Measurements from ENCODE around the gene TCEAL1.
"Not testable (repeated sequence)": the region's sequence is repeated elsewhere in the genome, so short reads cannot be mapped to it uniquely, and the experiment has no call there.

TCEAL1 gene, protein sequence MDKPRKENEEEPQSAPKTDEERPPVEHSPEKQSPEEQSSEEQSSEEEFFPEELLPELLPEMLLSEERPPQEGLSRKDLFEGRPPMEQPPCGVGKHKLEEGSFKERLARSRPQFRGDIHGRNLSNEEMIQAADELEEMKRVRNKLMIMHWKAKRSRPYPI

GRCh38 chrX:103628386-103629317, at the start of gene TCEAL1:
TSS of gene TCEAL1 (plus strand) at chrX:103628975. CDS start at chrX:103629917, 942 bp downstream.
- peaks cover 3% of the 10 kb centered on the region for H3K27me3 ChIP-seq (replicated peaks; ENCODE audit: control insufficient read depth, insufficient read depth, low read length)

GRCh38 chrX:103584596-103584995, 44.2 kb upstream of the TCEAL1 start:
- no peaks in the 10 kb centered on the region for H3K4me1 ChIP-seq (ENCODE audit: control insufficient read depth, insufficient read depth, low read length)
- H3K36me3 ChIP-seq (ENCODE audit: control insufficient read depth, insufficient read depth, low read length, severe bottlenecking) = peaks cover 5% of the 10 kb centered on the region
- H3K9ac ChIP-seq (ENCODE audit: low read length) = peak overlapping the region; percentile 94
- H3K27me3 ChIP-seq (replicated peaks; ENCODE audit: control insufficient read depth, insufficient read depth, low read length) = no peaks in the 10 kb centered on the region
- H3K9me3 ChIP-seq (ENCODE audit: control insufficient read depth, low read length) = peaks cover 22% of the 10 kb centered on the region
- H3K4me3 ChIP-seq (ENCODE audit: low read length) = peak overlapping the region; percentile 91
- DNase-seq (ENCODE audit: low read depth) = peak; percentile 1

More at GRCh38 chrX:103628386-103629317, at the start of gene TCEAL1:
- no peaks in the 10 kb centered on the region for H3K9me3 ChIP-seq (ENCODE audit: control insufficient read depth, low read length)
- DNase-seq (ENCODE audit: low read depth) = peak; percentile 62
- H3K9ac ChIP-seq (ENCODE audit: low read length) = peak within 1 kb of the TSS; percentile 91
- peak within 1 kb of the TSS; percentile 88 for H3K4me3 ChIP-seq (ENCODE audit: low read length)
- no peaks in the 10 kb centered on the region for H3K36me3 ChIP-seq (ENCODE audit: control insufficient read depth, insufficient read depth, low read length, severe bottlenecking)
- peaks cover 13% of the 10 kb centered on the region for H3K4me1 ChIP-seq (ENCODE audit: control insufficient read depth, insufficient read depth, low read length)

DNA sequence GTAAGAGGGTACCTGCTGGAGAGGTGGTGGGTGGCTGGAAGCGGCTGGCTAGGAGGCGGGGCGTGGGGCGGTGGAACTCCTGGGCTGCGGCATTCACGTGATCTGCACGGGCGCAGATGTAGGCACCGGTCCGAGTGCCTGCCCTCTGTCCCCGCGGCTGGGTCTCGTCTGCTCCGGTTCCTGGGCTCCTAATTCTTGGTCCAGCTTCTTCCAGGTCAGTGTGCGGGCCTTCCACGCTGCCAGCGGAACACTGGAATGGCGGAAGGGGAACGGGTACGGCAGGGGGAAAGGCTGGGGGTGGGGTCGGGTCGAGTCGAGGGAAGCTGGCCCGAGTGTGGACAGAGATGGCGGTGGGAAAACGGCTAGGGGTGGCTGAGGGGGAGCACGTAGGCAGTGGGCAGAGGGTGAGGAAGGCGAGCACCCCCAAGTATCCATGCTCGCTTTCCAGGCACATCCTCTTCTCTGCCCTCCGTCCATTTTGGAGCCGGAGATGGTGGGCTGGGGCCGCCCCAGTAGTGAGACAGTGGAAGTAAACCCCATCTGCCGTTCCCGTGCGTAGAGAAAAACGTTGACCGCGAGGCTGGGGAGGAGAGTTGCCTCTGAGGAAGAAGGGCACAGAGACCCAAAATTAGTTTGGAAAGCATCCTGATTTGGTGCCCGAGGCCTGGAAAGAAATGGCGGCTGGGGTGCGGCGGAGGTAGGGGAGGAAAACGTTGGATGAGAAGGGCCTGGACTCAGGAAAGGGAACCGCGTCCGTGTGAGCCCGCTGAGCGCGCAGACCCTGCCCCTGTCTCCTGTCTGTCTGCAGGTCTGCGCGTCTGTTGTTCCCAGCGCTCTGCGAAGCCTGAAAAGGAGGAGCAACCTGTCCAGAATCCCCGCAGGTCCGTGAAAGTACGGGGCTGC, 43.1 kb upstream of the TCEAL1 start, which contains the start of gene TCEAL4:
Gene TCEAL4, plus strand, starts transcription at position 105 of the 903 bp plus-strand sequence. CDS start 1,161 bp downstream, outside the sequence.
- Histone ChIP-seq H3K4me1 (ENCODE audit: control insufficient read depth, insufficient read depth, low read length) (no peaks in the 10 kb centered on the region), H3K9ac (ENCODE audit: low read length) (peak within 1 kb of the TSS; percentile 94), H3K27me3 (replicated peaks; ENCODE audit: control insufficient read depth, insufficient read depth, low read length) (no peaks in the 10 kb centered on the region), H3K36me3 (ENCODE audit: control insufficient read depth, insufficient read depth, low read length, severe bottlenecking) (peaks cover 5% of the 10 kb centered on the region), H3K9me3 (ENCODE audit: control insufficient read depth, low read length) (peaks cover 22% of the 10 kb centered on the region), H3K4me3 (ENCODE audit: low read length) (peak within 1 kb of the TSS; percentile 91)
- peak; percentile 66 for DNase-seq (ENCODE audit: low read depth)

DNA sequence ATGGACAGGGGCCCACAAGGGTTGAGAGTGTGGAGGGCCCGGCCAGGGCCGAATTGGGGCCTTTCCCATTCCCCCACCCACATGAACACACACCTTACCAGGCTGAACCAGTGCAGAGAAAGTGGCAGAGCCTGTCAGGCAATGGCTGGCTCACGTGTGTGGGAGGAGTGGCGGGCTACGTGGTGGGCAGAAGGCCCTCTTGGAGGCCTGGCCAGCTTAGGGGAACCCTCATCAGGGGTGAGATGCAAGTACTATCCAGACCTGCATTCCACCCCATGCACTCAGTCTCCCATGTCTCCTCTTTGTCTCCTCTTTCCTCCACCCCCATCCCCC, 42.5 kb upstream of the TCEAL1 start:
- peak; percentile 1 for DNase-seq (ENCODE audit: low read depth)
- H3K36me3 ChIP-seq (ENCODE audit: control insufficient read depth, insufficient read depth, low read length, severe bottlenecking) = peaks cover 5% of the 10 kb centered on the region
- H3K4me1 ChIP-seq (ENCODE audit: control insufficient read depth, insufficient read depth, low read length) = no peaks in the 10 kb centered on the region
- peaks cover 22% of the 10 kb centered on the region for H3K9me3 ChIP-seq (ENCODE audit: control insufficient read depth, low read length)
- H3K4me3 ChIP-seq (ENCODE audit: low read length) = peak overlapping the region; percentile 91
- H3K9ac ChIP-seq (ENCODE audit: low read length) = peak overlapping the region; percentile 94
- H3K27me3 ChIP-seq (replicated peaks; ENCODE audit: control insufficient read depth, insufficient read depth, low read length) = no peaks in the 10 kb centered on the region

GRCh38 chrX:103586659-103587058, 42.1 kb upstream of the TCEAL1 start:
- Histone ChIP-seq H3K36me3 (ENCODE audit: control insufficient read depth, insufficient read depth, low read length, severe bottlenecking) (peaks cover 5% of the 10 kb centered on the region), H3K4me1 (ENCODE audit: control insufficient read depth, insufficient read depth, low read length) (no peaks in the 10 kb centered on the region), H3K9ac (ENCODE audit: low read length) (peak overlapping the region; percentile 94), H3K4me3 (ENCODE audit: low read length) (peak overlapping the region; percentile 91), H3K27me3 (replicated peaks; ENCODE audit: control insufficient read depth, insufficient read depth, low read length) (no peaks in the 10 kb centered on the region), H3K9me3 (ENCODE audit: control insufficient read depth, low read length) (peaks cover 21% of the 10 kb centered on the region)
- DNase-seq (ENCODE audit: low read depth) = no peak

- not testable (repeated sequence) for H3K4me1 ChIP-seq (ENCODE audit: control insufficient read depth, insufficient read depth, low read length); H3K9ac ChIP-seq (ENCODE audit: low read length); H3K4me3 ChIP-seq (ENCODE audit: low read length); H3K27me3 ChIP-seq (replicated peaks; ENCODE audit: control insufficient read depth, insufficient read depth, low read length); DNase-seq (ENCODE audit: low read depth)
- H3K9me3 ChIP-seq (ENCODE audit: control insufficient read depth, low read length) = peaks cover 16% of the 10 kb centered on the region
- H3K36me3 ChIP-seq (ENCODE audit: control insufficient read depth, insufficient read depth, low read length, severe bottlenecking) = peaks cover 20% of the 10 kb centered on the region
Measured at GRCh38 chrX:103592295-103592694, 36.5 kb upstream of the TCEAL1 start.

DNA sequence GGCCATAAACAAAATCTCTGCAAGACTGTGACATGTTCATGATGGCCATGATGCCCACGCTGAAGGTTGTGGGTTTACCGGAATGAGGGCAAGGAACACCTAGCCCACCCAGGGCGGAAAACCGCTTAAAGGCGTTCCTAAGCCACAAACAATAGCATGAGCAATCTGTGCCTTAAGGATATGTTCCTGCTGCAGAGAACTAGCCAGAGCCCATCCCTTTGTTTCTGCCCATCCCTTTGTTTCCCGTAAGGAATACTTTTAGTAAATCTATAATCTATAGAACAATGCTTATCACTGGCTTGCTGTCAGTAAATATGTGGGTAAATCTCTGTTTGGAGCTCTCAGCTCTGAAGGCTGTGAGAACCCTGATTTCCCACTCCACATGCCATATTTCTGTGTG, 33.6 kb upstream of the TCEAL1 start:
- DNase-seq (ENCODE audit: low read depth); H3K27me3 ChIP-seq (replicated peaks; ENCODE audit: control insufficient read depth, insufficient read depth, low read length); H3K9ac ChIP-seq (ENCODE audit: low read length); H3K4me3 ChIP-seq (ENCODE audit: low read length); H3K4me1 ChIP-seq (ENCODE audit: control insufficient read depth, insufficient read depth, low read length): not testable (repeated sequence)
- H3K9me3 ChIP-seq (ENCODE audit: control insufficient read depth, low read length) = peaks cover 16% of the 10 kb centered on the region
- H3K36me3 ChIP-seq (ENCODE audit: control insufficient read depth, insufficient read depth, low read length, severe bottlenecking) = peaks cover 15% of the 10 kb centered on the region

DNA sequence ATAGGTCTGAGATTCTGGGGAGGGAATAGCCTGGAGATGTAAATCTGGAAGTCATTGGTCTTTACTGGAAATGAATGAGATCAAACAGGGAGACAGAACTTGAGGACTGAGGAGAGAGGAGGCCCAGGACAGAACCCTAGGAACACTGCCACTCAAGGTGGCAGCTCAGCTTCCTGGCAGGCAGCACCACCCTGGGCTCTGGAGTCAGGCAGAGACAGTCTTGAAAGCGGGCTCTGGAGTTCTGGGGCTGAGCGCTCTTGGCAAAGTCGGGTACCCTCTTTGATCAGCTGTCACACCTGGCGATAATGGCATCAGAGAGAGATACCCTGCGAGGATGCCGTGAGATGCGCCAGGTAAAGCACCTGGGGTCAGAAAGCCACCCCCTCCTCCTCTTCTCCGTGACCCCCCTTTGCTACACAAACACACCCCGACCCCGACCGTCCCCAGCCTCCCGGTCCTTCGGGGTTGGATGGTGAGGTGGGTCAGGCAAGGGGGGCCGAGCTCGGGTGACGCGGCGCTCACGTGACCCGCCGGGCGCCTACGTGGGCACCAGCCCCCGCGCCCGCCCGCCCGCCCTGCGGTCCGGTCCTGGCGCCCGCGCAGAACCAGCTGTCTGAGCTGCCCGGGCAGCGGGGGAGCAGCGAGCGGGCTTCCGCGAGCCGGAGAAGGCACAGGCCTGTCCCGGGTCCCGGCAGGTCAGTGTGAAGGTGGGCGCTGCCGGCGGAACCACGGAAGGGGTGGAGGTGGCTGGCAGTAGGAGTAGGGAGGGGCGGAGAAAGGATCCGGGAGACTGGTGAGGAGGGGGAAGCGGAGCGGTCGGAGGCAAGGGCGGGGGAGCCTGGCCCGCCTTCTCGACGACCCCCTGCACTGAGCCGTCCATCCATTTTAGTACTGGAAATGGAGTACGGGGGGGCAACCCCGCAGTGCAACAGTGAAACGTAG, 21.1 kb upstream of the TCEAL1 start, which contains the start of gene TCEAL3:
Gene TCEAL3, plus strand, starts transcription at position 600 of the 942 bp plus-strand sequence. CDS start 1,102 bp downstream, outside the sequence.
- no peaks in the 10 kb centered on the region for H3K9me3 ChIP-seq (ENCODE audit: control insufficient read depth, low read length)
- DNase-seq (ENCODE audit: low read depth) = peak; percentile 77
- no peaks in the 10 kb centered on the region for H3K4me1 ChIP-seq (ENCODE audit: control insufficient read depth, insufficient read depth, low read length)
- H3K27me3 ChIP-seq (replicated peaks; ENCODE audit: control insufficient read depth, insufficient read depth, low read length) = peaks cover 9% of the 10 kb centered on the region
- peak within 1 kb of the TSS; percentile 81 for H3K4me3 ChIP-seq (ENCODE audit: low read length)
- H3K36me3 ChIP-seq (ENCODE audit: control insufficient read depth, insufficient read depth, low read length, severe bottlenecking) = peaks cover 3% of the 10 kb centered on the region
- peak within 1 kb of the TSS; percentile 90 for H3K9ac ChIP-seq (ENCODE audit: low read length)

DNA sequence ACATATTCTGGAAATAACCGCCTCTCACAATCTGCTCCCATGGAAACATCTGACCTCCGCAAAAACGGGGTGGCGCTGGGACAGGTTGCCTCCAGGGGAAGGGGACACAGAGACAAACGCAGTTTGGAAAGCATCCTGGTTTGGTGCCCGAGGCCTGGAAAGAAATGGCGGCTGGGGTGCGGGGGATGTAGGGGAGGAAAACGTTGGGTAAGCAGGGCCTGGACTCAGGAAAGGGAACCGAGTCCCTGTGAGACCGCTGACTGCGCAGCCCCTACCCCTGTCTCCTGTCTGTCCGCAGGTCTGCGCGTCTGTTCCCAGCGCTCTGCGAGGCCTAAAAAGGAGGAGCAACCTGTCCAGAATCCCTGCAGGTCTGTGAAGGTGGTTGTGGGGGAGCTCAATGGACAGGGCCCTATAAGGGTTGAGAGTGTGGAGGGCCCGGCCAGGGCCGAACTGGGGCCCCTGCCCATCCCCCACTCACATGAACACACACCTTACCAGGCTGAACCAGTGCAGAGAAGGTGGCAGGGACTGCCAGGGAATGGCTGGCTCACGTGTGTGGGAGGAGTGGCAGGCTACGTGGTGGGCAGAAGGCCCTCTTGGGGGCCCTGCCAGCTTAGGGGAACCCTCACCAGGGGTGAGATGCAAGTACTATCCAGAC, 20.3 kb upstream of the TCEAL1 start:
- H3K36me3 ChIP-seq (ENCODE audit: control insufficient read depth, insufficient read depth, low read length, severe bottlenecking) = peaks cover 3% of the 10 kb centered on the region
- H3K9me3 ChIP-seq (ENCODE audit: control insufficient read depth, low read length) = no peaks in the 10 kb centered on the region
- H3K4me3 ChIP-seq (ENCODE audit: low read length) = peak overlapping the region; percentile 81
- peak; percentile 19 for DNase-seq (ENCODE audit: low read depth)
- H3K9ac ChIP-seq (ENCODE audit: low read length) = peak overlapping the region; percentile 90
- H3K4me1 ChIP-seq (ENCODE audit: control insufficient read depth, insufficient read depth, low read length) = no peaks in the 10 kb centered on the region
- H3K27me3 ChIP-seq (replicated peaks; ENCODE audit: control insufficient read depth, insufficient read depth, low read length) = peaks cover 3% of the 10 kb centered on the region

- Histone ChIP-seq H3K36me3 (ENCODE audit: control insufficient read depth, insufficient read depth, low read length, severe bottlenecking) (peaks cover 3% of the 10 kb centered on the region), H3K4me3 (ENCODE audit: low read length) (no peak overlapping the region), H3K4me1 (ENCODE audit: control insufficient read depth, insufficient read depth, low read length) (peaks cover 5% of the 10 kb centered on the region), H3K9ac (ENCODE audit: low read length) (no peak overlapping the region), H3K27me3 (replicated peaks; ENCODE audit: control insufficient read depth, insufficient read depth, low read length) (peaks cover 3% of the 10 kb centered on the region), H3K9me3 (ENCODE audit: control insufficient read depth, low read length) (no peaks in the 10 kb centered on the region)
- no peak for DNase-seq (ENCODE audit: low read depth)
Measured at GRCh38 chrX:103610282-103610681, 18.5 kb upstream of the TCEAL1 start.

Measured in adipocyte (in vitro differentiated cells).